Stimulated activated CD4-positive, alpha-beta T cell treated with anti-CD3 and anti-CD28 coated beads, Interleukin-1b, Interleukin-23, amount 100 ng/mL, for 48 hours (primary cell): ENCODE data around the gene POU4F3.

Experiments used
- DNase-seq: peaks from one replicate; pipeline ENCODE4 v3.0.0-alpha.2; 2020

POU4F3 gene

GRCh38 chr5:146340260-146341081 lies 1.8 kb downstream of the POU4F3 start:
- peak; percentile 27 for DNase-seq

DNA sequence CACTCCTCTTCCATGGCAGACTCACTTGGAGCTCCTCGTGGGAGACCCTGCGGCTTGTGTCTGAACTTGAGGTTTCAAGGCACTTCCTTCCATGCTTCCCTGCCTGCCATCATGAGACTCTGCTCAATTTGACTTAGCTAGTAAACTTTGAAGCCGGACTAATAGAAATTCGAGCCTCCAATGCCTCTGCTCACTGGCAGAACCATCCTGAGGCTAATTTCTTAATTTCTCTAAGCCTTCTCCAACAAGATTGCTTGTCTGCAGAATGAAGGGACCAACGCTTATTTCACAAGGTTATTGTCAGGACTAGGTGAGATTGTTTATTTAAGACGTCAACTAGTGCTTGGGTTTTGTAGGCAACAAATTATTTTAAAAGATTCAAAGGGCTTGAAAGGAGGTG lies 3.2 kb downstream of the POU4F3 start:
- no peak for DNase-seq

DNA sequence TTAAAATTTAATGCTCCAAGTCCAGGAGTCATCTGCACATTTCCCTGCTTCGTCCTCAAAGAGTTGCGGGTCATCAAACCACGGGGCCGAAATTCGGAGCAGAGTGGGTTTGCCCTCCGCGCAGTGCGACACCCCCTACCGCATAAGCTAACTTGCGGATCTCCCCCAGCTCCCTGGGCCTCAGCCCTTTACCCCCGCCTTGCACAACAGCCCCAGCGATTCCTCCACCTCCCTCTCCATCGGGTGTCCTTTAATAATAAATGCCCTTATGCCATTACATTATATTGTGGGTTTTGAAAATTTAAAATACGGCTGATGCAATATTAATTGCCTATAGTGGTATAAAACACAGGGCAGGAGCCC lies 3.9 kb downstream of the POU4F3 start:
- no peak for DNase-seq

DNA sequence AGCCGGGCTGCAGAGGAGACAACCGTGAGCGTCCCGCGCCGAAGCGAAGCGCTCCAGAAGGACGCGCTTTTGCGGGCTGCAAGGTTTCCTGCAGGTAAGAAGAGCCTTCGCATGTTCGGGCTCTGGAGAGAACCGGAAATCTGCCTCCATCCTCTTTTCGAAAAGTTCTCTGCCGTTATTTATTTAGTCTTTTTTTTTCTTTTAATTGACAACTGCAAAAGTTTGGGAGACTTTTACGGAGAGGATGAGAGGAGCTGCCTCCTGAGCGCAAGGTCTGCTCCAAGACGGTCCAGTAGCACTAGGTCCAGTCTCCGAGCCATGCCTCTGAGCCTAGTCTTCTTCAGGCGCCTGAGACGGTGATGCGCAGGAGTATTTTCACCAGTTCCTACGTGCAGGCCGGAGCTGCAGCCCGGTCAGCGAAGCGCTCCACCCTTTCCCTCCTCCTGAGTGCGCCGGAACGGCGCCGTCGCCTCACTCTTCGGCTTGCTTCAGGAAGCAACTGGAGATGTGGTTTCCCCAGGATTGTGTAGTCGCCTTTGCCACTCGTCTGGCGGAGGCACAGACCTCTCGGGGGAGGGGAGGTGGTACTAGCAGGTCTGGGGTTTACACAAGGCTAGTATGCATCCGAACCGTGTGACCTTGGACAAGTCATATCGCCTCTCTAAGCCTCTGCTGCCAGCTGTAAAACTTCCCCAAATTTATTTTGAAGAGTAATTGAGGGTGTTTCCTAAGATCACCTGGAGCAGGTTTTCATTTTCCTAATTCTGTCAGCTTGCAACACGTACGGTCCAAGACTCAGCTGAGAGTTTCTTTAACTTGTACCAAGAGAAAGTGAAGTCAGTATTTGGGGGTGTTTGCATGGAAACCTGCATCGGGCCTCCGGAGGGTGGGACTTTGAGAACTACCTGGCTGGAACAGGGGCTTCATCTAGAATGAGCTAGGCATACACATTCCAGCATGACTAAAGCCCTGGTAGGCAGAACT lies 4.5 kb downstream of the POU4F3 start:
- DNase-seq, result no peak

GRCh38 chr5:146344155-146345118 lies 5.8 kb downstream of the POU4F3 start:
- DNase-seq, result no peak

- no peak for DNase-seq
Measured at GRCh38 chr5:146345240-146345577, 6.6 kb downstream of the POU4F3 start.

GRCh38 chr5:146345578-146346366 lies 7.1 kb downstream of the POU4F3 start:
- DNase-seq, result no peak

- no peak for DNase-seq
Measured at GRCh38 chr5:146357126-146357525, 18.5 kb downstream of the POU4F3 start.

GRCh38 chr5:146359836-146360235 lies 21.2 kb downstream of the POU4F3 start:
- DNase-seq, result no peak

- DNase-seq, result no peak
Measured at GRCh38 chr5:146363161-146363874, 24.7 kb downstream of the POU4F3 start.

- DNase-seq, result no peak
Measured at GRCh38 chr5:146365618-146366017, 27.0 kb downstream of the POU4F3 start.

GRCh38 chr5:146366904-146367303 lies 28.3 kb downstream of the POU4F3 start:
- no peak for DNase-seq

- DNase-seq, result no peak
Measured at GRCh38 chr5:146368137-146368536, 29.5 kb downstream of the POU4F3 start.

DNA sequence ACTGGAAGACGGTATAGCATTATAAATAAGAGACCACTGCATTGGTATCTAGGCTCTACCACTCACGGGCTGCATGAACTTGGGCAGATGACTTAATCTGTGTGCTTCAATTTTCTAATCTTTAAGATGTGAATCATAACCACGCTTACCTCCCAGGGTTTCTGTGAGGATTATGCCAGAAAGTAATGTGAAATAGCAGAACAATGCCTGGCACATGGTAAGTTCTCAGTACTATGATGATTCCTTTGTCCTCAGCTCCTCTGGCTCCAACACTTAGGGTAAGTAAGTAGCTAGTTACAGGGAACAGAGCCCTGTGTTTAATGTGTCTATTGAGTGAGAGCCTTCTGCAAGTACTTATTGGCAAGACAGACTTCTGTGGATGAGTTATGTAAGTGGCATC lies 31.1 kb downstream of the POU4F3 start:
- DNase-seq, result no peak

DNA sequence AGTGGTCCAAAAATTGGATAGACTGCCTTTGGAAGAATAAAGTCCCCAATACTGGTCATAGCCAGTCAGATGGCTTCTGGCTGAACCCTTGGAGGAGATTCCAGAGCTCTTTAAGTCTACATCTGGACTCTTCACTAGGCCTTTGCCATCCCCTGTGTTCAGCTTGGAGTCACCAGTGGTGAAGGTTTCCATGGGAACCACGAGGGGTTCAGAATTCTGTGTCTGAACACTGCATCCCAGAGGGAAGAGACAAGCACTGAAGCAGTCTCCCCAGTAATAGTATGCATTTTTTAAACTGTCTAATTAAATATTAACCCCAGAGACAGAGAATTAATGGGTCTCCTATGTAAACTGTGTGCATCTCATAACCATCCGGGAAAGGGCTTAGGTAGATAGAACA lies 38.2 kb downstream of the POU4F3 start:
- DNase-seq, result no peak

- no peak for DNase-seq
Measured at GRCh38 chr5:146378986-146379385, 40.3 kb downstream of the POU4F3 start.

- no peak for DNase-seq
Measured at GRCh38 chr5:146380714-146381113, 42.1 kb downstream of the POU4F3 start.

DNA sequence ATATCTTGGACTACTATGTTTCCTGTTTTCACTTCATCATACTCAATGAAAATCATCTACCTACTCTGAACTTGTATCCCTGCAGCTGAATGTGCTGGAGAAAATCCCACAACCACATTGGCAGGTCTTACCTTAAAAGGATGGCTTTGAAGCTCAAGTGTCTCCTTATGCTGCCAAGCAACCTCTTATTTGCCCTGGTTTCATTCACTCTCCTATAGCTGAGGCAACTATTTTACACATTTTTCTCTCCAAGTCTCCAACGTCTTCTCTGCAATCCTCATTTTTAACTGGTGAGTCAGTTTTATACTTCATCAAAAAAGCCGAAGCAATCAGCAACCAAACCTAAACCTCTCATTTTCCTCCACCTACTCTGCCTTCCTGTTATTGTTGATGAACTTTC lies 49.7 kb downstream of the POU4F3 start:
- DNase-seq, result no peak

GRCh38 chr5:146390469-146390868 lies 51.8 kb downstream of the POU4F3 start:
- no peak for DNase-seq
